ENCODE data around the gene PRPSAP2.
A peak's percentile ranks its signal among the peaks of the same experiment; 100 is the strongest.
"Not testable (repeated sequence)": the region's sequence is repeated elsewhere in the genome, so short reads cannot be mapped to it uniquely, and the experiment has no call there.

The PRPSAP2 gene

GRCh38 chr17:18947866-18948265 lies 89.9 kb downstream of the PRPSAP2 start:
- DNase-seq: no peak

GRCh38 chr17:18948476-18949006 lies 90.6 kb downstream of the PRPSAP2 start:
- no peak for DNase-seq

GRCh38 chr17:18949566-18949965 lies 91.6 kb downstream of the PRPSAP2 start:
- no peak for DNase-seq

DNA sequence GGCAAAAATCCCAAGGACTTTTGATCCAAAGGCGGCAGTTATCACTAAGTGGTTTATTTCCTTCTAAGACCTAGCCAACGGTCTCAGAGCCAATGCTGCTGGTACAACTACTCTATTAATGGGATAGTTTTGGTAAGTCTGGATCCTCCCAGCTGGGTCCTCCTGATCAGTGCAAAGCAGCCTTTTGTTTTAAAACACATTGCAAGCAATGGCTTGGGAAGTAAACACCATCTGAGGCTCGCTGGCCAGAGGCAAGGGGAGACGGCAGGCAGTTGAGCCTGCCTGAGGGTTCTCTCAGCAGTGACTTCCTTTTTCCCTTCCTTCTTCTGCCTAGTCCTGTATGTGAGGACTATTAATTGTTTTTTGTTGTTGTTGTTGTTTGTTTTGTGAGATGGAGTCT lies 92.4 kb downstream of the PRPSAP2 start:
- no peak for DNase-seq

- no peak for DNase-seq
Observed at GRCh38 chr17:18950944-18951905, 93.3 kb downstream of the PRPSAP2 start.

DNA sequence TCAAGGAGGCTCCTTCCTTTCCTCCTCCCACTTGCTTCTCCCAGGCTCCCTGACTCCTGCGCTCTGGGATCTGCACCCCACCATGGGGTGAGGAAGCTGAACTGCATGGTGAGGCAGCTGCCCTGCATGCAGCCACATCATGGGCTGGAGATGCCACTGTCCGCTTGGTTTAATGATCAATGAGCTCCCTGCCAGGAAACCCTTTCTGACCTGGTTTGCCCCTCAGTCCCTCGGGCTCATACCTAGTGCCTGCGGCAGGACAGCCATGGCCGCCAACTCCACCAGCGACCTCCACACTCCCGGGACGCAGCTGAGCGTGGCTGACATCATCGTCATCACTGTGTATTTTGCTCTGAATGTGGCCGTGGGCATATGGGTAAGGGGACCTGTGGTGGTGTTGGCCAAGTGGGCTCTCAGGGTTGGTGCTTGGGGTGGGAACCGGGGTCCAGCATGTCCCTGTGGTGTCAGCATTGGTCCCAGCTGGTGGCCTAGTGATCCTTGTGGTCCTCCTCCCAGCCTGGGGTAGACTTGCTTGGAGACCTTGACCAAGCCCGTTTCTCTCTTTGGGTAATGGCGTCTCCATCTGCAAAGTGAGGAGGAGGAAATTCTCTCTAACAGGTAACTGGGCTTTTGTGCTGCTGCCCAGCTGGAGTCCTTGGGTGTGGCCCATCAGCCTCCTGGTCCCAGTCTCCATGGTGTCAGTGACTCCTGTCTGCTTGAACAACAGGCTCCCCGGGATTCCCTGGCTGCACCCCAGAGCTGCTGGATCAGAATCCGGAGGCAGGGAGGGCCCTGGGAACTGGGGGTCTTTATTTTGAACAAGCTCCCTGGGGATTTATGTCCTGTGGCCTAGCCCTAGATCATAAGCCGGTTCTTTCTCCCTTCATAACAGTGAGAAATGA lies 94.3 kb downstream of the PRPSAP2 start, which contains the start of gene SLC5A10:
TSS of gene SLC5A10 (plus strand) at position 225 of the 902 bp plus-strand sequence. CDS start at position 266, 41 bp downstream.
- DNase-seq: no peak

- DNase-seq: no peak
Observed at GRCh38 chr17:18953231-18953728, 95.3 kb downstream of the PRPSAP2 start.

- no peak for DNase-seq
Observed at GRCh38 chr17:18954321-18954720, 96.4 kb downstream of the PRPSAP2 start.

- DNase-seq: no peak
Observed at GRCh38 chr17:18955009-18955408, 97.1 kb downstream of the PRPSAP2 start.

DNA sequence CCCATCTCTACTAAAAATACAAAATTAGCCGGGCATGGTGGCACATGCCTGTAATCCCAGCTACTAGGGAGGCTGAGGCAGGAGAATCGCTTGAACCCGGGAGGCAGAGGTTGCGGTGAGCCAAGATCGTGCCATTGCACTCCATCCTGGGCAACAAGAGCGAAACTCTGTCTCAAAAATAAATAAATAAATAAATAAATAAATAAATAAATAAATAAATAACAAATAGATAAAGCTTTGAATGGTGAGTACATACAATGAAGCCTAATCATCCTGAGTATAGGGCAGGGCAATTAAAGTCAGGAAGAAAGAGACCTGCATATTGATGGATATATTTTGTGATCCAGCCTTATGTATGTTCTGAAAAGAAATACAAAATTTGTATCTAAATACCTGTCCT lies 98.1 kb downstream of the PRPSAP2 start:
- DNase-seq: not testable (repeated sequence)

DNA sequence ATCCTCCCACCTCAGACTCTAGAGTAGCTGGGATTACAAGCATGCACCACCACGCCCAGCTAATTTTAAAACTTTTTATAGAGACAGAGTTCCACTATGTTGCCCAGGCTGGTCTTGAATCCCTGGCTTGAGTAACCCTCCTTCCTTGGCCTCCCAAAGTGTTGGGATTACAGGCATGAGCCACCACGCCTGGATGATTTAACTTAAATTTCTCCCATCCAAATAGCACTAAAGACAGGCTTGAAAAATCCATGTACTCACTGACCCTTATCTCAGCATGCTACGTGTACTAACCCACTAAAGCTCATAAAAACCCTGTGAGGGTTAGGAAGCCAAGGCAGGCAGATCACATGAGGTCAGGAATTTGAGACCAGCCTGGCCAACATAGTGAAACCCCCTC lies 98.7 kb downstream of the PRPSAP2 start:
- no peak for DNase-seq

DNA sequence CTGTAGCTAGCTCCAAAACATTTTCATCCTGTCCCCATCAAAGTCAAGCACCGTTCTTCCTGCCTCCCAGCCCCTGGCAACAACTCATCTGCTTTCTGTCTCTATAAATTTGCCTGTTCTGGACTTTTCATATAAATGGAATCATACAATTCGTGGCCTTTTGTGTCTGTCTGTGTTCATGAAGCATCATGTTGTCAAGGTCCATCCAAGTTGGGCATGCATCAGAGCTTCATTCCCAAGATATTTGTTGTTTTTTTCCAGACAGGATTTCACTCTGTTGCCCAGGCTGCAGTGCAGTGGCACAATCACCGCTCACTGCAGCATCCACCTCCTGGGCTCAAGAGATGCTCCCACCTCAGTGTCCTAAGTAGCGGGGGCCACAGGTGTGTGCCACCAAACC lies 99.9 kb downstream of the PRPSAP2 start:
- DNase-seq: no peak

- DNase-seq: no peak
Observed at GRCh38 chr17:18958611-18959010, 100.7 kb downstream of the PRPSAP2 start.

- DNase-seq: no peak
Observed at GRCh38 chr17:18959071-18959844, 101.3 kb downstream of the PRPSAP2 start.

DNA sequence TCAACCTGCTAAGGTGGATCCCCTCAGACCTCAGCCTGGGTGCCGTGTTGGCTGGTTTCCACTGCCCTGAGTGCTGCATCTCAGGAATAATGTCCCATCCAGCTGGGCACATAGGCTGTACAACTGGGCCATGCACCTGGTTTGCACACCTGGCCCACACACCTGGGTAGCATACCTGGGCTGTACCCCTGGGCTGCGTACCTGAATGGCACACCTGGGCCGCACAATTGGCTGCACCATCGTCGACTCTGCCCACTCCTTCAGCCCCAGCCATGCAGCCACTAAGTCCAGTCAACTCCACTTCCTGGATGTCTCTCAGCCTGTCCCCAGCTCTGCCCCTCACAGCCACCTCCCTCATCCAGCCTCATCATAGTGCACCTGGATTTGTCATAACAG lies 101.9 kb downstream of the PRPSAP2 start:
- no peak for DNase-seq

DNA sequence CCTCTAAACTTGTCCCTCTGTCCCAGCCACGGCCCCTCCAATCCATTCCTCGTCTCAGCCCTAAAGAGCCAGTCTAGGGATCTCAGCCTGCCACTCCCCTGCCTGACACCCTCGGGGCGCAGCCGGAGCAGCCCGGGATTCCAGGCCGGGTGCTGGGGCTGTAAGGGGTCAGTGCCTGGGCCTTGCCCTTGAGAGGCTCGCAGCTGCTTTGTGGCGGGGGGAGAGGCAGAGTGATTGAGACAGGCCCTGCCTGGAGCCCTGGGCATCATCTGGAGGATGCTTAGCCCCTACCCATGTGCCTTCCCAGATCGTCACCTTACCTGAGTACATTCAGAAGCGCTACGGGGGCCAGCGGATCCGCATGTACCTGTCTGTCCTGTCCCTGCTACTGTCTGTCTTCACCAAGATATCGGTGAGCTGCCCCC lies 102.3 kb downstream of the PRPSAP2 start:
- no peak for DNase-seq

DNA sequence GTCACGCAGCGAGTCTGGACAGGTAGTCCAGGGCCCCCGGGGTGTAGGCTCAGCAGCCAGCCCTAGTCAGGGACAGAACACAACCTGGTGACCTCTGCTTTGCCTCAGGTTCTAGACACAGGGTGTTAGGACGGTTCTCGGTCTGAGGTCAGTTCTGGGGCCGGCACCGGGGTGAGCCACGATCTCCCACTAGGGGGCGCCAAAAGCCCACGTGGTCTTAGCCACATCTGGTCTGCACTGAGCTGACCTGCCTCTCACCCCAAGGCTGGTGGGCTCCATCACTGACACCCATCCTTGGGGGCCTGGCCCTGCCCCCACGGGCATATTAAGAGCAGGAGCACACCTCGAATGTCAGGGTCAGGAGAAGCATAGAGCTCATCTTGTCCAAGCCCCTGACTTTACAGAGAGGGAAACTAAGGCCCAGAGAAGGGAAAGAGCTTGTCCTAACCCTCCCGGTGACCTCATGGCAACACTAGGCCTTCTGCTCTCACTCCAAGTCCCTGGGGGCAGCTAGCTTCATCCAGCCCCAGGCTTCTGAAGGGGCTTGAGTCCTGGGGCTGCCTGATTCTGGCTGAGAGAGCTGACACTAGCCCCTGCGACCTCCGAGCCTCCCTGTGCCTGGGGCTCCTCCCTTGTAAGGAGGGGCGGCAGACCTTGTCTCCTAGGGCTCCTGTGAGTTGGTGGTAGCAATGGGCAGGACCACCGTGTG lies 103.0 kb downstream of the PRPSAP2 start:
- peak; percentile 69 to 78 for DNase-seq

DNA sequence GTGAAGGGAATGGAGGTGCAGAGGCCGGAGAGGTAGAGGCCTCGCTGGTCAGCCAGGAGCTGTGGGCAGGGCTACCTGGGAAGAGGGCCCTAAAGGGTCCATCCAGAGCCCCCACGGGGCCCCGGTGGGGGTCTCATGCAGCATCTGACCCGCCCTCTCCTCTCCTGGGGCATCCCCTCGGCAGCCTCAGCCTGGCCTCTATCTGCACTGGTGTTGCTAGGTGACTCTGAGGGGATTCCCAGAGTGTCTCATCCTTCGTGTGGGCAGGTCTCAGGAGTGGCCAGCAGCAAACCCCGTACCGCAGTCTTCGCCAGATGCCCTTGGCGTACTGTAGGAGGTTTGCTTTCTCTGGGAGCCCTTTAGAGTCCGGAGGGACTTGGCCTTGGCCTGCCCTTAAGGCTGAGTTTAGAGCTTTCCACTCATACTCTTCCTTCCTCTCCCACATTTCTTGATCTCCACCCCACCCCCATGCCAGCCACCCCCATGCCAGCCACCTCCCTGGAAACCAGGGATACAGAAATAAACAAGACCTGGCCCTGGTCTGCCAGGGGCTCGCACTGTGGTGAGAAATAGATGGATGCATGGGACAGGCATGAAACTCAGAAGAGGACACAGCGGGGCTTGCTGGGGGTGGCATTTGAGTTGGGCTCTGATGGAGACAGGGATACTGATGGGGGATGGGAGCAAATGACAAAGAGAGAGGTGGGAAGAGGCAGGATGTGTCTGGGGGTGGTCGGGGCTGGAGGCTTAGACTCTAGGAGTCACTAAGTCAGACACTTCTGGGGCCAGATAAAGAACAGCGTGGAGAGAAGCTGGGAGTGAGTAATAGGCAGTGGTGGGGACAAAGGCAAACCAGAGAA lies 103.9 kb downstream of the PRPSAP2 start:
- DNase-seq: no peak

DNA sequence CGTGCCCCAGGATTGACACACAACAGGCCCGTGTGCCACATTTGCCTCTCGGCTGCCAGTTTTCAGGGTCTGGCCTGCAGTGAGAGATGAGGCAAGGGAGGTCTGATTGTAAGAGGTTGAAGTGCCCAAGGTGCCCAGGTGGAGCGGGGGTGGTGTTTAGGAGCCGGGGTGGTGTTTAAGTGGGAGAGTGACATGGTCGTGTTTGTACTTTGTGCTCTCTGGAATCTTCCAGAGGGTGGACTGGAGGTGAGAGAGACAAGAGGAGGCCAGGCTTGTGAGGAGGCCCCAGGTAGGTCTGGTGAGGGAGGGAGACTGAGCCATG lies 104.5 kb downstream of the PRPSAP2 start:
- no peak for DNase-seq

DNA sequence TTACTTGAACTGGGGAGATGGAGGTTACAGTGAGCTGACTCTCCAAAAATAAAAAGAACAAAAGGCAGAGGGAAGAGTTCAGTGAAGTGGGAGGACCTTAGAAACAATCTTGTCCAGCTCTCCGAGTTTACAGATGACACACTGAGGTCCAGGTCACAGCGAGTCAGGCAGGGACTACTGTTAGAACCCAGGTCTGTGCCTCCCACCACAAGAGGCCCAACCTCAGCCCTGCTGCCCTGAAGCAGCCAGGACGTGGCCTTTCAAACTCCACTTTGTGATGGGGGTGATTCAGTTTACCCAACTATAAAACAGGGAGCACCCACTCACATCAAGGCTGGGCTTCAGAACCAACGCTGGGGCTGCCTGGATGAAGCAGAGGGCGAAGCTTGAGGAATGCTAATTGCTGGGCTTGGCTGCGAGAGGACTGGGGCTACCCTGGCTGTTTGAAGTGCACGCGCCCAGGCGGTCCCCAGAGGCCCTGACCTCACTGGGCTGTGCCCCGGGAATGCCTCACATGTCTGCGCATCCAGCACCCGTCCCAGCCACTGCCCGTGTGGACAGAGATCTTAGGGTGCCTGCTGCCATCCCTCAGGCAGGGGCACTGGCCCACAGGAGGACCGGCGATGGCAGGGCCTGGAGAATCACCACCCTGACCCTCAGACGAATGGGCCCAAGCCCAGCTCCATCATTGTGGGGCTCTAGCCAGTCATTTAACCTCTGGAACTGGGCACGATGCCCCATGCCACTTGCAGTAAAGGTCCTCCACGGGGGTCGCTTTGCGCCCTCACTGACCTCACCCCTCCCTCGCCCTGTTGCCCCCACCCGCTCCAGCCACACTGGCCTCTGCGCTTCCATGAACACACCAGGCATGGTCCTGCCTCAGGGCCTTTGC lies 105.4 kb downstream of the PRPSAP2 start:
- DNase-seq: no peak

Data from CD4-positive, alpha-beta T cell treated with Interferon alpha-2 for 1 hour (primary cell).